Right ventricle myocardium inferior (tissue), 1 donor: Measurements from ENCODE around the gene FBXW7. TPM values are rescaled to one million over a fixed set of nuclear protein-coding genes. Genes with fewer than 3 reads are reported as not detected.

Experiments used
- ATAC-seq: fragments of 200-7000 bp; cut with Tn5 transposase; one replicate; pipeline ENCODE4 v1.9.1; 2020; ENCODE audit warnings: mild to moderate bottlenecking, moderate library complexity
- DNase-seq: peaks from one replicate; pipeline ENCODE4 v3.0.0; 2021; ENCODE audit errors: missing footprints
- intact Hi-C: fragments of 100-400 bp; cut with DNase I; formaldehyde crosslinking; loops from one replicate; pipeline ENCODE4 v1.11.0; 2022
- total RNA-seq: library from RNA; stranded (reverse); fragmentation: NEBNext Ultra II Directional; extraction: Animal tissue kit (Norgen Biotek cat#: 25700); gene quantifications from one replicate; pipeline ENCODE4 v1.2.1, GENCODE V29; 2021
- donor health status: DM: no; HTN: yes; CAD: no; lungs with severe emphysema.

FBXW7 gene
- total RNA-seq, 1 donor from 2014 or later = 55.9 TPM

DNA sequence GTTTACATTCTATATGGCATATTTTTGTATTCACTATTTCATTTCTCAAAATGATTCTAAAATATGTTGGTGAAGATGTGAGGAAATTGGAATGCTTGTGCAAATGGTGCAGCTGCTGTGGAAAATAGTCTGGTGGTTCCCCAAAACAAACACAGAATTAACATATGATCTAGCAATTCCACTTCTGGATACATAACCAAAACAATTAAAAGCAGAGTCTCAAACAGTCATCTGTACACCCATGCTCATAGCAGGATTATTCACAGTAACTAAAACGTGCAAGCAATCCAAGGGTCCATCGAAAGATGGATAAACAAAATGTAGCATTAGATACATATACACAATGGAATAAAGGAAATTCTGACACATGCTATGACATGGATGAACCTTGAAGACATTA is 204.8 kb downstream of the FBXW7 start:
- DNase-seq (no peak), ATAC-seq (no peak)
- intact Hi-C loops = no loop called here

DNA sequence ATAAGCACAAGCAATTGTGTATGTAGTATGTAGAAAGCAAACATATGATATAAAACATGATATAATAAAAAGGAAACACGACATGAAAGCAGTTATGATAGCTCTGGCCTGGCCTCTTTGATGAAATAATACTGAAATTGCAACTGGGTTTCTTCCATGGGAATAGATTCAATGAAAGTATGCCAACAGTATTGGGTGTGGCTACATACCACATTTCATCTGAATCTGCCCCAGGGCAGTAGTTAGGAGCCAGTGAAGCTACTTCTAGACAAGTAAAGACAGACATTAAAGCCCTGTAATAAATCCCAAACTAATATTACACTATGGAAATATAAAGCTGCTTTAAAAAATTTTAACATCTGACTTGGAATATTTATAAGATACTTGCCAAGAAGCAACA is 207.3 kb downstream of the FBXW7 start:
- ATAC-seq (no peak), DNase-seq (no peak)
- intact Hi-C loops = no loop called here

DNA sequence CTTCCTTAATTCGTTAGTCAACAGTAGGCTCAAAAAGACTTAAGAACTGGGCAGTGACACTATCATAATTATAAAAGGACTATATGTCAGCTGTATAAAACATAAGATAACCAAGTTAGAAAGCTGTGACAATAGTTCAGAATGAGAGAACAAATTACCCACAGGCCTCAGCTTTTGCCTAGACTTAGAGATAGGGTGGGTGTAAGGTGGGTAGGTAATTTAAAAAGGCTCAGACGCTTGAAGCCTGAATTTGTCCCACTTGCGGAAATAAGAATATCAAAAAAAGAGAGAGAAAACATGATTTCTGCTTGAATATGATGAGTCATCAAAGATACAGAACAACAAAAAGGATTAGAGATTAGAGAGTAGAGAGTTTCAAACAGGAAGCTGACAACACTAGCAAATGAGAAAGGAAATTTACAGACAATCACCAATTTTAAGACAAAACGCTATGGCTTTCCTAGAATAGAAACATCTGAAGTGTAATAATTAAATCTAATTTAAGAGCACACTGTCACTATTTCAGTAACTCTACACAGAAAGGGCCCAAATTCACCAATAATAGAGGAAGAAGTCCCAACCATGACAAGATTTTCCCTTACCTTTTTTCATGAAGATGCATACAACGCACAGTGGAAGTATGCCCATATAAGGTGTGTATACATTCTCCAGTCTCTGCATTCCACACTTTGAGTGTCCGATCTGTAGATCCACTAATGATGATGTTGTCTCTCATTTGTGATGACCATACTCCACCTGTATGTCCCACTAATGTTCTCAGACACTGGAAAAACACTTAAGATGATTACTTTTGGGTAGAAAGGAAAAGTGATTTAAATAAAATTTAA is 208.1 kb downstream of the FBXW7 start:
- DNase-seq = no peak
- intact Hi-C loops = no loop called here
- ATAC-seq = no peak

DNA sequence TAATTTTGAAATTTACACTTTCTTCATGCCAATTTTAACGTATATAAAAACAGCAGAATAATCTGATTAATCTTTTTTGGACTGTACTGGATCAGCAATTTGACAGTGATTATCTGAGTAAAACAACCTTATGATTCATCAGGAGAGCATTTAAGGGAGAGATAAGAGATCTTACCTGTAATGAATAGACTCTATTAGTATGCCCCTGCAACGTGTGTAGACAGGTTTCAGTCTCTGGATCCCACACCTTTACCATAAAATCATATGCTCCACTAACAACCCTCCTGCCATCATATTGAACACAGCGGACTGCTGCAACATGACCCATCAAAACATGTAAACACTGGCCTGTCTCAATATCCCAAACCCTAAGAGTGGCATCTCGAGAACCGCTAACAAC is 210.1 kb downstream of the FBXW7 start:
- ATAC-seq = no peak
- intact Hi-C loops = no loop called here
- no peak for DNase-seq

DNA sequence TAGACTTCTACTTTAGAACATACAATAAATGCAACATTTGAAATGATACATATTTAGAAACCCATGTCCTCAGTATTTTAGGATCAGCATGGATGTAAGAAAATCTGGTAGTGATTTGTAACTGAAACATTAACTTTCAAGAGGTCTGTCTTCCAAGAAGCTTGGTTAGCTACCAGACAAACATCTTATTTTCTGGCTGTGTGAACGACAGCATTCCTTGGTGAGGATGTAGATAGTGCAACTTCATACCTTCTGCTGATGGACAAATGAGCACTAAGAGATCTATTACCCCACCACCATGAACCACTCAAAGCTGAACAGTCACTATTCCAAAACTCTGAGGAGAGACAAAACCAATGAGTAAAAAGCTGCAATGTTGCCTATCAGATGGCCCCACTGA is 212.7 kb downstream of the FBXW7 start:
- intact Hi-C loops = no loop called here
- no peak for DNase-seq
- ATAC-seq = no peak

DNA sequence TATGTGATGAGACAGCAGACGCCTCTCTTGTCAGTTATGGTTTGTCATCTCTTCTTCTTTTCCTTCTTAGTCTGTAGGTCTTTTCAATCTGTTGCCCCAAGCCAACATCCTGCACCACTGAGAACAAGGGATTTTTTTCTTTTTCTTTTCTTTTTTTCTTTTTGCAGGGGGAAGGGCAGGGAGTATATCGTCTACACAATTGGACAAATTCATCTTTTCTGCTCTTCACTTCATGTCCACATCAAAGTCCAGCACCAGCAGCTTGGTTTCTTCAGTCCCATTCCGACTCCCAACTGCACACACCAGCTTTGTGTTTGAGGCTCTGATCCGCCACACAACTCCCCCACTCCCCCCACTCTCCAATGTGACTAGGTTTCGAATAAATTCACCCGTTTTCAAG is 213.2 kb downstream of the FBXW7 start:
- intact Hi-C loops = no loop called here
- no peak for ATAC-seq

DNA sequence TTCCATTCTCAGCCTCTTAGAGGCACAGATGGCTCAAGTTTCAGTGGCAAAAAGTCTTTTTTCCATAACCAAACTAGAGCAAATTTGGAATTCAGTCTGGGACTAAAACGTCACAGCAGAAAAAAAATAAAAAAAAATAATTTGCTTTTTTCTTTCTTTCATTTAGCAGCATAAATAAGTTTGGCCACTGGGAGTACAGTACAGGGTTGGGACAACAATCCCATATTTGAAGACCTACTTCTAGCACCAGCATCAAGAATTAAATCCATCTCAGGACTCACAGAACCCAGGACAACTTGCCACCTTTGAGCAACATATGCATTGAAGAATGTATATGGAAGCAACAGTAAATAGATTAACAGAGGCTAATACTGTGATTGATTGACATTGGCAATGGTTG is 214.0 kb downstream of the FBXW7 start:
- DNase-seq (no peak), ATAC-seq (no peak)
- intact Hi-C loops = no loop called here

More for the DNA sequence above, 213.2 kb downstream of the FBXW7 start:
- DNase-seq = no peak

DNA sequence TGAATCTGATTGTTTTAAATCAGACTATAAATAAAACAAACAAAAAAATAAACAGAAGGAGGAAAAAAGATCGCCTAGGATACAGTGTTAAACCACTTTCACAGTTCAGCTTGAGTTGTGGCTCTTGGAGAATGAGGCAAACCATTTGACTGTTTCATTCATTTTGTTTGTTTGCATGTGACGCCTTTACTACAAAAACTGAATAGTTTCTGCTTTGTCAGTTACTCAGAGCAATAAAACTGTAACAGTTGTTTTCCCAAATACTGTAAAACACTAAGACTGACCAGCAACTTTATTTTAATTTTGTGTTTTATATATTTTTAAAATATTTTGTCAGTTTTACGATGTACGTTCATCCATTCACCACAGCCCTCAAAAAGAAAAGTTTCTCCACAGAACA is 214.5 kb downstream of the FBXW7 start:
- ATAC-seq = no peak
- intact Hi-C loops = no loop called here
- DNase-seq = no peak

DNA sequence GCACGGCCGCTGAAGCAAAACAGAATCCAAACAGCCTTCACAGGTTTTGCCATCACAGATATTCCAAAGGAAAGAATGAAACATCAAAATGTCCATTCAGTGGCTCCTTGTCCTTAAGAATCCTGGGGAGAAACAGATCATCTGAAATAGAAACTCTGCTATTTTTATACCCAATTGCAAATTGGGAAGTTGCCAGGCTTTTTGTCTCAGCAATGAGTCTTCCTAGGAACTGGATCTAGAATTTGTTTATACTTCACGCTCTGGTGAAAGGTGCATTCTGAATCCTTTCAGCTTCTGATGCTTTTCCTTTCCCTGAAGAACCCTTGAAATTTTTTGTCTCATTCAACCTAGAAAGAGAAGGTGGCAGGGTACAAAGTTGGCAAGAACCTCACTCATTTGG is 218.9 kb downstream of the FBXW7 start:
- intact Hi-C loops = no loop called here
- DNase-seq (no peak), ATAC-seq (no peak)

DNA sequence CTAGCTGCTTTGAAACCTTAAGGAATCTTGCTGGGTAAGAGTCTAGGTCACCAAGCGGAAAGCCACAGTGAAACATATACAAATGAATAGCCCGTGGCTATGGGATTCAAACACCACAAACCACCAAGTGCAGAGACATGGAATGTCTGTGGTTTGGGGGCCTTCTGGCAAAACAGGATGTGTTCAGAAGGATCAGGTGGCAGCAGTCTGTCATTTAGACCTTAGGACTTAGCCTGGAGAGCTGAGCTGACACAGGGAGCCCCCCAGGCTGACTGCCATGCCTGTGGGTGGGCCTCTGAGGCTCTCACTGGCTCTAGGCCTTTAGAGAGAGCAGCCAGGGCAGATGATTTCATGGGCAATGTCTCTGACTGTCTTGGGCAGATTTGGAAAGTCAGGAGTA is 225.6 kb downstream of the FBXW7 start:
- ATAC-seq = no peak
- DNase-seq = no peak
- intact Hi-C loops = no loop called here

DNA sequence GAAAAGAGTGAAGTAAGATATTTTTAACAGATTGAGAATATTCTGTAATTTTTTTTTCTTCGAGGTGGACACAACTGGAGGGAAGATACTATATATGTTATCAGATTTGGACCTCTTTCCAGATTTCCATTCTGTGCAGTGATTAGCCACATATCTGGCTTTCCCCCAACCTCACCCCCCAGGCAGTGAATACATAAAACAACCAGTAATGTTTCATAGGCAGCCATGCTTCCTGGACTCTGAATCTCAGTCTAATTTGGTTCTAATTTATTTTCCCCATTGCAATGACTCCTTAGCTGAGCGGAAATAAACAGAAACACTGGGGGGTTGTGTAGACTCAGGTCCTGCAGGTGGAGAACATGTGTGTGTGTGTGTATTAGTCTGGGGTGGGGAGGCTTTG is 226.5 kb downstream of the FBXW7 start:
- intact Hi-C loops = no loop called here
- no peak for DNase-seq
- no peak for ATAC-seq

DNA sequence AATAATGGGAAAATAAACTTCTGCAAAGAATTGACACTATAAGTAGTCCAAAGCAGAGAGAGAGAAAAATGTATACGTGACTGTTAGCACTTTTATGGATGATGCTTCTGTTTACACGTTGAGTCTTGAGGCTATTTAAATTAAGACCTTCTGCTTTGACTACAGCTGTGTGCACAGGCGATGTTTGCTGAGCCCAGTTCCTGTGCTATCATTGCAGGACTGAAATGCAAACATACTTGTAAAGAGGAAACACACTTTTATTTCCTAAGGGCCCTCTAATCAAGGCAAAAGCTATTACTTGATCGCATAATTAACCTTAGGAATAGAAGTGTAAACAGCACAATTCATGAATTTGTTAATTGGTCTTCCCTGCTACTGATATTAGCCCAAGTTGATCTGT is 226.9 kb downstream of the FBXW7 start:
- intact Hi-C loops = no loop called here
- no peak for DNase-seq
- ATAC-seq = no peak

DNA sequence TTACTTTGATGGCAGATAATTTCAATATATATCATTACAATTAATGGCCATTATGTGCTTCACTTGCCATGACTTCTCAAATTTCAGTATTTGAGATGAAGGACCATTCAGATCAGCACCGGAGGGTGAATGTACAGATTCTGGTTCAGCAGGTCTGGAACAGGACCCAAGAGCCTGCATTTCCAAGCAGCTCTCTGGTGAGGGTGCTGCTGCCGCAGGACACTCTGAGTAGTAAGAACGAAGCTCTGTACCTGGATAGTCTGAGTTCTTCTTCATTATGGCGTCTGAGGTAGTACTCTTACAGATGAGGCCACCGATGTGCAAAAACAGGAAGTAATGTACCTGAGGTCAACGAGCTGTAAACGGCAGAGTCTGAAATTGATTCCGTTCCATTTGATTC is 228.2 kb downstream of the FBXW7 start:
- no peak for ATAC-seq
- intact Hi-C loops = no loop called here
- no peak for DNase-seq

DNA sequence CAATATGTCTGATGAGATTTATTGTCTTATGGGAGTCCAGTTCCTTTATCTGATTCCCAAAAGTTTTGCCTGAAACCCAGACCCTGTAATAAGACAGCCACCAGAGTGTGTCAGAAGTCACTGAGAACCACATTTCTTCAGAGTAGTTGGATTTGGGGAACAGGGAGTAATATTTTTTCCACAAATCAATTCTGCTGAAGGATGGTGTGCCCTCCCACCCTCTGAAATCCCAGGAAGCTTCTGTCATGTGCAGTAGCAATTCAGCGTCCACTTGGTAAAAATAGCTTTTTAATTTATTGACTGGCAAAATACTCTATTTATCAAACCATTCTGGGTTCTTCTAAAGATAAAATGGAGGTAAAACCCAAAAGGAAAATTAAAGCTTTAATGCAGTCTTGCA is 229.4 kb downstream of the FBXW7 start:
- intact Hi-C loops = no loop called here
- ATAC-seq = no peak
- no peak for DNase-seq

DNA sequence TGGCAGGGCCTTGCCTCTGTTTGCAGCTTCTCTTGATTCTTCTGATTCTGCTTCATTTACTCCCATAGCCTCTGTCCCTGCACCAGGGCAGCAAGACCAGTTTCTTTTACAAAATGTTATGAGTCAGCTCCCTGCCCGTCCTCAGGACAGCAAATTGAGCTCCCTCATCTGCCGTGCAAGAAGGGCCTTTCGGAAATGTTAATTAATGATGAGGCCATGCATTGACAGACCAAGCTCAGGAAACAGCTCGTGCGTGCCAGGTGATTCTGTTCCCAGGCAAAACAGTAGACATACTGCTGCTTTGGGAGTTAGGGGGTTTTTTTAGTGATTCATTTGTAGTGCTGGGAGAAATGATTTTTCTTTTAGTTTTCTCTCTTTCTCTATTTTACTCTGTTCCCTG is 231.7 kb downstream of the FBXW7 start:
- DNase-seq (no peak), ATAC-seq (no peak)
- intact Hi-C loops = no loop called here

DNA sequence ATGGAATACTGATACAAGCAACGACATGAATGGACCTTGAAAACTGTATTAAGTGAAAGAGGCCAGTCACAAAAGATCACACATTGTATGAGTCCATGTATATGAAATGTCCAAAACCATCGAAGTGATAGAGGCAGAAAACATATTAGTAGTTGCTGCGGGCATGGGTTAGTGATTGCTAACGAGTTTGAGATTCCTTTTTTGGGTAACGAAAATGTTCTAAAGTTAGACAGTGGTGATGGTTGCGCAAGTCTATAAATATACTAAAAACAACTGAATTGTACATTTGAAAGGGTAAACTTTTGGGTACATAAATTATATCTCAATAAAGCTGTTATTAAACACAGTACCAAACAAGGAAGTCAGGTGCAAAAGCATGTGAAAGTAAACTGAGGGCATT is 234.5 kb downstream of the FBXW7 start:
- intact Hi-C loops = no loop called here
- ATAC-seq (no peak), DNase-seq (no peak)

DNA sequence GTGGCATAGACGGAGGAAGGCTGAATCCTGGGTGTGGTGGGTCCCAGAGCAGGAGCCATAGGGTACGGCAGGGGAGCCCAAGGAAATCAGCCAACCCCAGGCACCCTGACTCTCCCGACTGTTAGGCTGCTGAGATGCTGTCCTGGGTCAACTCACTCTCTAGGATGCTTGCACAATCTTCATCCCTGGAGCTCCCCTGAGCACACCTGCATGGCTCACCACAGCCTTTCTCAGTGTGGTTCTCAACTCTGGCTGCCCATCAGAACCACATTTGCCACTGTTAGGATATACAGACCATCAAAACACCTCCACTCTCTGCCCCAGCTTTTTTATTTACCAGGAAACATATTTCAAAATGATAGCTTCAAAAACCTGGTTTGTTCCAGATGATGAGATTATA is 236.3 kb downstream of the FBXW7 start:
- no peak for DNase-seq
- ATAC-seq = no peak
- intact Hi-C loops = no loop called here

DNA sequence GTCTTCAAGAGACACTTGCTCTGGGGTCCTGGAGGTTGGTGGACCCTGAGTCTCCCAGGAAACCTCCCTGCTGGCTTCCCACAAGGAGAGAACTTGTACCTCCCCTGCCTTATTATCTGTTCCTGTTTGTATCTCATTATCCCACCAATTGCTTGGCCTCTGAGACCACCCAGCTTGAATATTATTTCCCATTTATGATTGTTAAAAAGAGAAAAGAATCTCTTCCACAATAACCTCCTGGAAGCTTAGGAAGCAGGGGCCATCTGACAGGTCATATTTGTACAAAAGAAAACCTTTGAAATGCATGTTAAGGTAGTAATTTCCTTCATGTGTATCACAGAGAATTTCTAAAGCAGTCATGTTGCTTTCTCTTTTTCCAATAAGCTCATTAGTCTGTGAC is 239.5 kb downstream of the FBXW7 start:
- intact Hi-C loops = no loop called here
- no peak for ATAC-seq
- no peak for DNase-seq

DNA sequence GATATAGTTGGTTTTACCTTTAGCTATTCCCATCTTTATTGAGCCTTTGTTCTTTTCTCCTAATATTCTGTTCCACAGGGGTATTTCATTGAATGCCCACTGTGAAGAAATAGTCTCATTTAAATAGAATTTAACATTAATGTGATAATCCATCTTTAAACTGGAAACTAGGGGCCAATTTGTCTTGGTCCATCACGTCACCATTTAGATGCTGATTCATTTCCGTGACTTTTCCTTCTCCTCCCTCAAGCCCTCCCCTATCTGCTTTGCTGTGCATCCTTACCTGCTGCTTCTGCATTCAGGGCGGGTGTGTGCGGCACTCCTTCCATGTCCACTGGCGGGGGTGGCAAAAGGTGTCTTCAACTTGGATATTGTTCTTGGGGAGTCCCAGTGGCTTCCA is 241.1 kb downstream of the FBXW7 start:
- intact Hi-C loops = no loop called here
- no peak for ATAC-seq
- no peak for DNase-seq

DNA sequence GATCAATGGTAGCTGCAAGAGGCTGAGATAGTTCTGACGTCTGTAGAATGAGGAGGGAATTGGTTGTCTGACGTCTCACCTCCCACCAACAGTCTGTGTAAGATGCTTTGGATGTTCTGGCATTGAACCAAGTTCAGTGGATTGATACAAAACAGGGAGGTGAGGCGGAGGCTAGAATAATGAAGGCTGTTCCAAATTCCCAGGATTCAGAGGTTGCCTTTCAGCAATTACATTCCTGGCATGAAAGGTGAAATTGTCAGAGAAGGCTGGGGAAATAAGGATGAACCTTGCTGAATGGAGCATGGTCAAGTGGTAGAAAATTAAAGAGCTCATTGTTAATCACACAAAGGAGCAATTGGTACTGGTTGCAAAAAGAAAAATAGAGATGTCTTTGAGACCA is 241.6 kb downstream of the FBXW7 start:
- DNase-seq (no peak), ATAC-seq (no peak)
- intact Hi-C loops = no loop called here

DNA sequence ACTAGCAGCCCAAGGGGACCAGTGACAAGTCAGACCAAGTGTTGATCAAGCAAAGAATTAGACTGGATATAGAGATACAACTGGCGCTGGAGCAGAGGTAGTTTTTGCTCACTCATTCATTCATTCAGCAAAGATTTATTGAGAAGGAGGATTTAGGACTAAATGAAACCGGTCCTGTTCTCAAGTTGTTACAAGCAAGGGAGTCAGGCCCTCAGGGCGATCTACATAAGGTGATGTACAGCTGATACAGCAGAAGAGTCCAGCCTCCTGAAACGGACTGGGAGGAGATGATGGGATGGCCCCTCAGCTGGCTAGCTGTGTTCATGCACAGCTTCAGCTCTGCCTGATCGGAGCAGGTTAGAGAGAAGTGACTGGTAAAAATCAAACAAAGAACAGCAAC is 242.4 kb downstream of the FBXW7 start:
- intact Hi-C loops = no loop called here
- ATAC-seq (no peak), DNase-seq (no peak)
